HG03175 (cell line): ENCODE measurements around the gene TBX10.
A peak's percentile ranks its signal among the peaks of the same experiment; 100 is the strongest.
"Not testable (repeated sequence)": the region's sequence is repeated elsewhere in the genome, so short reads cannot be mapped to it uniquely, and the experiment has no call there.

Experiments
- ATAC-seq: cut with Tn5 transposase; IDR thresholded peaks from one replicate; pipeline ENCODE4 v1.9.1; 2021; ENCODE audit warnings: mild to moderate bottlenecking, moderate library complexity; ENCODE audit not compliant: unreplicated experiment

Gene TBX10

GRCh38 chr11:67632175-67632981 is 7.2 kb downstream of the TBX10 start:
- ATAC-seq, result no peak

- no peak for ATAC-seq
Measured at GRCh38 chr11:67631853-67632174, 7.7 kb downstream of the TBX10 start.

- no peak for ATAC-seq
Measured at GRCh38 chr11:67631411-67631810, 8.2 kb downstream of the TBX10 start.

GRCh38 chr11:67630943-67631331 is 8.6 kb downstream of the TBX10 start:
- no peak for ATAC-seq

GRCh38 chr11:67630228-67630942 is 9.2 kb downstream of the TBX10 start:
- ATAC-seq, result peak; percentile 70

GRCh38 chr11:67629386-67630227 is 10.0 kb downstream of the TBX10 start, which contains the start of gene NUDT8:
NUDT8 (minus strand) TSS chr11:67629937; CDS start chr11:67629911, 26 bp downstream.
- ATAC-seq, result peak; percentile 49

GRCh38 chr11:67628710-67629385 is 10.7 kb downstream of the TBX10 start:
- ATAC-seq, result no peak

GRCh38 chr11:67627812-67628624 is 11.5 kb downstream of the TBX10 start:
- no peak for ATAC-seq

GRCh38 chr11:67627441-67627811 is 12.1 kb downstream of the TBX10 start:
- no peak for ATAC-seq

GRCh38 chr11:67626970-67627369 is 12.6 kb downstream of the TBX10 start:
- no peak for ATAC-seq

GRCh38 chr11:67626131-67626833 is 13.3 kb downstream of the TBX10 start:
- not testable (repeated sequence) for ATAC-seq

GRCh38 chr11:67623795-67624194 is 15.8 kb downstream of the TBX10 start:
- not testable (repeated sequence) for ATAC-seq

GRCh38 chr11:67622905-67623304 is 16.7 kb downstream of the TBX10 start:
- not testable (repeated sequence) for ATAC-seq

GRCh38 chr11:67621928-67622327 is 17.6 kb downstream of the TBX10 start:
- ATAC-seq, result not testable (repeated sequence)

- ATAC-seq, result not testable (repeated sequence)
Measured at GRCh38 chr11:67620621-67621020, 18.9 kb downstream of the TBX10 start.

GRCh38 chr11:67619683-67620618 is 19.6 kb downstream of the TBX10 start:
- ATAC-seq, result not testable (repeated sequence)

- not testable (repeated sequence) for ATAC-seq
Measured at GRCh38 chr11:67618901-67619659, 20.5 kb downstream of the TBX10 start.
